Nephron (organoid): Measurements from ENCODE around the gene PHACTR1.

Experiments used
- H3K27ac Mint-ChIP-seq, 3 experiments: 2 replicates each; pipeline ENCODE4 v1.8.0; 2020; ENCODE audit warnings: mixed read lengths in 3 of 3, mild to moderate bottlenecking in 2 of 3, moderate library complexity in 1 of 3
- H3K27me3 Mint-ChIP-seq: 2 replicates; pipeline ENCODE4 v1.8.0; 2021; ENCODE audit warnings: low read depth, mild to moderate bottlenecking, moderate library complexity, mixed read lengths
- H3K36me3 Mint-ChIP-seq: 2 replicates; pipeline ENCODE4 v1.8.0; 2020; ENCODE audit warnings: low read depth, mixed read lengths
- H3K4me1 Mint-ChIP-seq: 2 replicates; pipeline ENCODE4 v1.8.0; 2020; ENCODE audit warnings: mixed read lengths
- H3K4me3 Mint-ChIP-seq, 3 experiments: 2 replicates each; pipeline ENCODE4 v1.8.0; 2020; ENCODE audit warnings: mild to moderate bottlenecking in 3 of 3, mixed read lengths in 3 of 3, moderate library complexity in 2 of 3
- H3K9me3 Mint-ChIP-seq: 2 replicates; pipeline ENCODE4 v1.8.0; 2020; ENCODE audit warnings: mixed read lengths
- CTCF ChIP-seq, 3 experiments: fragments of 200-600 bp; sonication (generic); IDR thresholded peaks; one replicate each; pipeline ENCODE4 v1.5.0; 2021; ENCODE audit warnings: antibody characterized with exemption in 3 of 3; ENCODE audit not compliant: unreplicated experiment in 3 of 3

PHACTR1 gene

GRCh38 chr6:13248053-13248452 is 531.5 kb downstream of the PHACTR1 start:
- H3K27me3 Mint-ChIP-seq = peaks cover 4% of the 10 kb centered on the region
- no peak overlapping the region for H3K4me3 Mint-ChIP-seq
- peak overlapping the region; percentile 20 to 41 (median 37) for H3K27ac Mint-ChIP-seq
- no peak for TF ChIP-seq CTCF (IDR thresholded peaks at IDR 0.05; ENCODE audit: unreplicated experiment in 3 of 3)
- H3K4me1 Mint-ChIP-seq = peaks cover 32% of the 10 kb centered on the region
- peaks cover 3% of the 10 kb centered on the region for H3K36me3 Mint-ChIP-seq
- H3K9me3 Mint-ChIP-seq = no peaks in the 10 kb centered on the region

GRCh38 chr6:13248584-13248985 is 532.0 kb downstream of the PHACTR1 start:
- TF ChIP-seq CTCF (IDR thresholded peaks at IDR 0.05; ENCODE audit: unreplicated experiment in 3 of 3) = no peak
- peaks cover 6% of the 10 kb centered on the region for H3K36me3 Mint-ChIP-seq
- peaks cover 4% of the 10 kb centered on the region for H3K27me3 Mint-ChIP-seq
- H3K27ac Mint-ChIP-seq = peak overlapping the region; percentile 20 to 41 (median 37)
- H3K9me3 Mint-ChIP-seq = no peaks in the 10 kb centered on the region
- no peak overlapping the region for H3K4me3 Mint-ChIP-seq
- peaks cover 35% of the 10 kb centered on the region for H3K4me1 Mint-ChIP-seq

GRCh38 chr6:13248994-13249393 is 532.4 kb downstream of the PHACTR1 start:
- TF ChIP-seq CTCF (IDR thresholded peaks at IDR 0.05; ENCODE audit: unreplicated experiment in 3 of 3) = no peak
- peaks cover 35% of the 10 kb centered on the region for H3K4me1 Mint-ChIP-seq
- H3K36me3 Mint-ChIP-seq = peaks cover 7% of the 10 kb centered on the region
- H3K27me3 Mint-ChIP-seq = peaks cover 1% of the 10 kb centered on the region
- H3K9me3 Mint-ChIP-seq = no peaks in the 10 kb centered on the region
- H3K27ac Mint-ChIP-seq = peak overlapping the region; percentile 20 to 41 (median 37)
- no peak overlapping the region for H3K4me3 Mint-ChIP-seq

GRCh38 chr6:13249817-13250216 is 533.2 kb downstream of the PHACTR1 start:
- peaks cover 7% of the 10 kb centered on the region for H3K36me3 Mint-ChIP-seq
- H3K4me3 Mint-ChIP-seq = no peak overlapping the region
- no peaks in the 10 kb centered on the region for H3K27me3 Mint-ChIP-seq
- H3K27ac Mint-ChIP-seq = peak overlapping the region in 1 of 3 experiments; percentile 0
- peaks cover under 1% of the 10 kb centered on the region for H3K9me3 Mint-ChIP-seq
- no peak for TF ChIP-seq CTCF (IDR thresholded peaks at IDR 0.05; ENCODE audit: unreplicated experiment in 3 of 3)
- peaks cover 35% of the 10 kb centered on the region for H3K4me1 Mint-ChIP-seq

GRCh38 chr6:13250703-13251102 is 534.1 kb downstream of the PHACTR1 start:
- TF ChIP-seq CTCF (IDR thresholded peaks at IDR 0.05; ENCODE audit: unreplicated experiment in 3 of 3) = no peak
- Mint-ChIP-seq H3K4me3 (no peak overlapping the region), H3K9me3 (peaks cover 6% of the 10 kb centered on the region), H3K27me3 (no peaks in the 10 kb centered on the region), H3K27ac (peak overlapping the region in 1 of 3 experiments; percentile 0), H3K4me1 (peaks cover 35% of the 10 kb centered on the region), H3K36me3 (peaks cover 14% of the 10 kb centered on the region)

- Mint-ChIP-seq H3K9me3 (peaks cover 7% of the 10 kb centered on the region), H3K27ac (no peak overlapping the region), H3K4me1 (peaks cover 37% of the 10 kb centered on the region), H3K4me3 (no peak overlapping the region), H3K27me3 (no peaks in the 10 kb centered on the region), H3K36me3 (peaks cover 15% of the 10 kb centered on the region)
- no peak for TF ChIP-seq CTCF (IDR thresholded peaks at IDR 0.05; ENCODE audit: unreplicated experiment in 3 of 3)
Measured at GRCh38 chr6:13251242-13251641, 534.7 kb downstream of the PHACTR1 start.
